Measurements from ENCODE around the gene FAM151B.
"Not testable (repeated sequence)": the region's sequence is repeated elsewhere in the genome, so short reads cannot be mapped to it uniquely, and the experiment has no call there.

The FAM151B gene

GRCh38 chr5:80503641-80504040 is 15.7 kb downstream of the FAM151B start:
- DNase-seq (ENCODE audit: low spot score): no peak

- no peak for DNase-seq (ENCODE audit: low spot score)
These were observed 16.9 kb downstream of the FAM151B start for GRCh38 chr5:80504833-80505232.

- no peak for DNase-seq (ENCODE audit: low spot score)
These were observed 19.8 kb downstream of the FAM151B start for GRCh38 chr5:80507663-80508062.

GRCh38 chr5:80508844-80509243 is 20.9 kb downstream of the FAM151B start:
- DNase-seq (ENCODE audit: low spot score): no peak

GRCh38 chr5:80509362-80509761 is 21.5 kb downstream of the FAM151B start:
- DNase-seq (ENCODE audit: low spot score): no peak

- DNase-seq (ENCODE audit: low spot score): no peak
These were observed 28.9 kb downstream of the FAM151B start for GRCh38 chr5:80516826-80517225.

GRCh38 chr5:80540691-80541090 is 52.8 kb downstream of the FAM151B start:
- no peak for DNase-seq (ENCODE audit: low spot score)

GRCh38 chr5:80541392-80541791 is 53.5 kb downstream of the FAM151B start:
- no peak for DNase-seq (ENCODE audit: low spot score)

- DNase-seq (ENCODE audit: low spot score): no peak
These were observed 66.7 kb downstream of the FAM151B start for GRCh38 chr5:80554646-80555045.

- DNase-seq (ENCODE audit: low spot score): no peak
These were observed 67.2 kb downstream of the FAM151B start for GRCh38 chr5:80555099-80555498.

- no peak for DNase-seq (ENCODE audit: low spot score)
These were observed 71.3 kb downstream of the FAM151B start for GRCh38 chr5:80559244-80559643.

- DNase-seq (ENCODE audit: low spot score): no peak
These were observed 77.4 kb downstream of the FAM151B start for GRCh38 chr5:80565330-80565729.

- DNase-seq (ENCODE audit: low spot score): no peak
These were observed 78.9 kb downstream of the FAM151B start for GRCh38 chr5:80566711-80567259.

GRCh38 chr5:80568251-80568650 is 80.4 kb downstream of the FAM151B start:
- no peak for DNase-seq (ENCODE audit: low spot score)

- peak; percentile 58 for DNase-seq (ENCODE audit: low spot score)
These were observed 81.4 kb downstream of the FAM151B start for GRCh38 chr5:80569086-80569960.

- peak; percentile 76 for DNase-seq (ENCODE audit: low spot score)
These were observed 82.3 kb downstream of the FAM151B start, which contains the start of gene ANKRD34B for GRCh38 chr5:80569961-80570786. Gene ANKRD34B (minus strand): TSS chr5:80570280. CDS start chr5:80560019, 10,261 bp downstream.

- DNase-seq (ENCODE audit: low spot score): no peak
These were observed 85.2 kb downstream of the FAM151B start for GRCh38 chr5:80573062-80573461.

- DNase-seq (ENCODE audit: low spot score): no peak
These were observed 88.5 kb downstream of the FAM151B start for GRCh38 chr5:80576383-80576782.

- no peak for DNase-seq (ENCODE audit: low spot score)
These were observed 89.8 kb downstream of the FAM151B start for GRCh38 chr5:80577707-80578106.

- DNase-seq (ENCODE audit: low spot score): no peak
These were observed 91.2 kb downstream of the FAM151B start for GRCh38 chr5:80579050-80579449.

GRCh38 chr5:80580291-80580690 is 92.4 kb downstream of the FAM151B start:
- not testable (repeated sequence) for DNase-seq (ENCODE audit: low spot score)

GRCh38 chr5:80584770-80585169 is 96.9 kb downstream of the FAM151B start:
- no peak for DNase-seq (ENCODE audit: low spot score)
